Endodermal cell (in vitro differentiated cells): Measurements from ENCODE around the gene THBS3. TPM values are rescaled to one million over a fixed set of nuclear protein-coding genes. Genes with fewer than 3 reads are reported as not detected.

Experiments
- DNase-seq: peaks from one replicate; pipeline ENCODE4 v3.0.0-alpha.2; 2017
- H3K27ac ChIP-seq: 2 replicates; pipeline ENCODE4 v1.5.1; 2013; ENCODE audit warnings: mild to moderate bottlenecking, low read depth, low read length, moderate library complexity
- H3K27me3 ChIP-seq: 2 replicates; pipeline ENCODE4 v1.6.1; 2013; ENCODE audit warnings: mild to moderate bottlenecking, low read length, moderate library complexity; ENCODE audit not compliant: insufficient read depth, control insufficient read depth, poor library complexity, severe bottlenecking
- H3K36me3 ChIP-seq: 2 replicates; pipeline ENCODE4 v1.7.0; 2013; ENCODE audit warnings: mild to moderate bottlenecking, low read length, moderate library complexity; ENCODE audit not compliant: control insufficient read depth, insufficient read depth
- H3K4me1 ChIP-seq: one replicate; pipeline ENCODE4 v1.7.0; 2013; ENCODE audit warnings: low read length; ENCODE audit not compliant: control insufficient read depth, insufficient read depth
- H3K4me3 ChIP-seq: 2 replicates; pipeline ENCODE4 v1.5.1; 2013; ENCODE audit warnings: mild to moderate bottlenecking, low read length, moderate library complexity
- H3K9ac ChIP-seq: 2 replicates; pipeline ENCODE4 v1.6.1; 2013; ENCODE audit warnings: mild to moderate bottlenecking, low read length, moderate library complexity; ENCODE audit not compliant: poor library complexity, severe bottlenecking; ENCODE audit errors: extremely low read depth
- H3K9me3 ChIP-seq: 2 replicates; pipeline ENCODE4 v1.6.1; 2013; ENCODE audit warnings: mild to moderate bottlenecking, low read length, moderate library complexity; ENCODE audit not compliant: control insufficient read depth
- H3K27ac Mint-ChIP-seq: 2 replicates; pipeline ENCODE4 v1.8.0; 2020; ENCODE audit warnings: mixed read lengths
- H3K27me3 Mint-ChIP-seq: 2 replicates; pipeline ENCODE4 v1.8.0; 2021; ENCODE audit warnings: mild to moderate bottlenecking, mixed read lengths; ENCODE audit not compliant: insufficient read depth
- H3K36me3 Mint-ChIP-seq: 2 replicates; pipeline ENCODE4 v1.8.0; 2020; ENCODE audit warnings: low read depth, mixed read lengths
- H3K4me1 Mint-ChIP-seq: 2 replicates; pipeline ENCODE4 v1.8.0; 2020; ENCODE audit warnings: mixed read lengths
- H3K4me3 Mint-ChIP-seq: 2 replicates; pipeline ENCODE4 v1.8.0; 2020; ENCODE audit warnings: mild to moderate bottlenecking, moderate library complexity, mixed read lengths
- H3K9me3 Mint-ChIP-seq: 2 replicates; pipeline ENCODE4 v1.8.0; 2020; ENCODE audit warnings: mild to moderate bottlenecking, mixed read lengths
- CTCF ChIP-seq: fragments of 200-600 bp; sonication (generic); conservative IDR thresholded peaks from 2 replicates; pipeline ENCODE4 v1.5.0; 2021; ENCODE audit warnings: antibody characterized with exemption, mild to moderate bottlenecking
- WGBS, 2 experiments: methylation state at CpG; one replicate each; pipeline versions ENCODE4 v1.1.5 to v1.1.7; 2013; ENCODE audit warnings: missing lambda C conversion rate in 2 of 2, mixed read lengths in 1 of 2; ENCODE audit not compliant: insufficient coverage in 1 of 2, insufficient read length in 1 of 2; 5-methylcytosine and 5-hydroxymethylcytosine counted together
- long read RNA-seq, 4 experiments: library from polyadenylated mRNA in 2 of 4; library from RNA in 1 of 4; library from capped mRNA in 1 of 4; stranded (forward) in 3 of 4; unstranded in 1 of 4; transcript quantifications; one replicate each; pipeline ENCODE4 v2.0.0, GENCODE V29; 2020 to 2021; ENCODE audit warnings: inconsistent platforms in 1 of 4
- polyA plus RNA-seq, 2 experiments: library from polyadenylated mRNA; stranded (reverse); fragments of 50-300 nt; gene quantifications; one replicate each; pipeline ENCODE4 v1.2.3, GENCODE V29; 2013
- total RNA-seq, 2 donors: library from RNA; stranded (reverse); fragmentation: NEBNext Ultra II Directional in 1 of 2; extraction: Animal tissue kit (Norgen Biotek cat#: 25700) in 1 of 2; gene quantifications; 2 replicates in 1 of 2; 3 replicates in 1 of 2; pipeline ENCODE4 v1.2.1, GENCODE V29; 2021

The THBS3 gene
- 10 to 100 TPM; 17.6 to 27.9 TPM for total RNA-seq
- 80.6 TPM for polyA plus RNA-seq (2013, experiment 1 of 2)
- 67.8 TPM for polyA plus RNA-seq (2013, experiment 2 of 2)
- long read RNA-seq, experiment 1, partial matches to known transcripts, result 5 of 11 reads
- long read RNA-seq, experiment 1, other reads (novel, unspliced or antisense), result 5 of 11 reads
- long read RNA-seq, experiment 2, transcript THBS3-201 (23 exons, 3,145 nt), result major isoform, 23 of 42 reads
- long read RNA-seq, experiment 2, partial matches to known transcripts, result 6 of 42 reads
- long read RNA-seq, experiment 2, other reads (novel, unspliced or antisense), result 11 of 42 reads
- long read RNA-seq, experiment 3, transcript THBS3-201 (23 exons, 3,145 nt), result major isoform, 35 of 55 reads
- long read RNA-seq, experiment 3, partial matches to known transcripts, result 3 of 55 reads
- long read RNA-seq, experiment 3, other reads (novel, unspliced or antisense), result 16 of 55 reads
- long read RNA-seq, experiment 4, partial matches to known transcripts, result 10 of 13 reads
- long read RNA-seq, experiment 4, other reads (novel, unspliced or antisense), result 2 of 13 reads

- peak within 1 kb of the TSS; percentile 99 for H3K27ac ChIP-seq
Observed at GRCh38 chr1:155207806-155208540, at the start of gene THBS3. THBS3 (minus strand) TSS chr1:155207897; CDS start chr1:155207876, 21 bp downstream.

DNA sequence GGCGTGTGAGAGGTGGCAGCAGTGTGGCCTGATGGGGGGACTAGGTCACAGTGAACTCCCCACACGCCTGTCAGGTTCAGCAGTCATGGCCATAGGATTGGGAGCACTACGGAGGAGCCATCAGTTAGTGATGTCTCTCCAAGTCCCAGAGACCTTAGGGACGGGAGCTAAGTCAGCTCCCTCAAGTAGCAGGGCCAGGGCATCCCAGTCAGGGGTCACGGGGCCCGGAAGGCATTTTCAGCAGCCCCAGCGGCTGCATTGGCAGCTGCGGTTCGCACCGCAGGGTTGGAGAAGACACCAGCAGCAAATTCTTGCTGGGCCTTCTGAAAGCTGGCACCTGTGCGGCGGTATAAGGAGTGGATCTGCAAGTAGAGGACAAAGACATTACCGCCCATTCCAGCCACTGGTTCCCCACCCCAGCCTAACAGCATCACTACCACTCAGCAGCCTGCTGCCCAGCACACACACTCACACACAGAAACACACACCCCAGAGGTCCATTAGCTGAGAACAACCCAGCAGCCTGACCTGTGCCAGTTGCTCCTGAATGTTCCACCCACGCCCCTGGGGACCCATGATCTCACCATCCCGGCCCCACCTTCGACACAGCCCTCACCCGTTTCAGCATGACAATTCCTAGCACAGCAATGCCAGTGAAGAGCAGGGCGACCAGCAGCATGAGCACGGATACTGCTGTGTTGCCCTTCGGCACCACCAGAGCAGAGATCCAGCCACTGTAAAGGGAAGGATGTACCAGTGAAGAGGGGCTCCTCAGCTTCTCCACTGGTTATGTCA lies 48.6 kb upstream of the THBS3 start:
- peaks cover 18% of the 10 kb centered on the region for H3K4me1 Mint-ChIP-seq
- 92% methylated on average over 16 to 20 of the region's 20 CpGs for WGBS, 2 experiments
- Histone ChIP-seq H3K9ac (no peak overlapping the region), H3K27me3 (no peaks in the 10 kb centered on the region), H3K36me3 (peaks cover 15% of the 10 kb centered on the region), H3K4me1 (peaks cover 7% of the 10 kb centered on the region), H3K27ac (no peak overlapping the region), H3K4me3 (no peak overlapping the region), H3K9me3 (no peaks in the 10 kb centered on the region)
- peak overlapping the region; percentile 69 for H3K4me3 Mint-ChIP-seq
- no peaks in the 10 kb centered on the region for H3K9me3 Mint-ChIP-seq
- no peak for TF ChIP-seq CTCF
- H3K27ac Mint-ChIP-seq, result peak overlapping the region; percentile 79
- H3K36me3 Mint-ChIP-seq, result peaks cover 25% of the 10 kb centered on the region
- H3K27me3 Mint-ChIP-seq, result no peaks in the 10 kb centered on the region
- peak; percentile 59 for DNase-seq

More at GRCh38 chr1:155207806-155208540, at the start of gene THBS3:
- peak; percentile 78 for DNase-seq
- no peak for TF ChIP-seq CTCF
- H3K4me3 ChIP-seq, result peak within 1 kb of the TSS; percentile 93
- peak within 1 kb of the TSS; percentile 99 for H3K9ac ChIP-seq
- WGBS, 2 experiments, result 11 to 18% methylated on average over 12 to 17 of the region's 17 CpGs
- Mint-ChIP-seq H3K9me3 (no peaks in the 10 kb centered on the region), H3K36me3 (peaks cover 14% of the 10 kb centered on the region), H3K4me3 (peak within 1 kb of the TSS; percentile 89), H3K4me1 (peaks cover 24% of the 10 kb centered on the region), H3K27me3 (peaks cover 1% of the 10 kb centered on the region), H3K27ac (peak within 1 kb of the TSS; percentile 94)
- H3K4me1 ChIP-seq, result peaks cover 5% of the 10 kb centered on the region
- H3K27me3 ChIP-seq, result no peaks in the 10 kb centered on the region
- H3K9me3 ChIP-seq, result no peaks in the 10 kb centered on the region
- peaks cover 9% of the 10 kb centered on the region for H3K36me3 ChIP-seq
